ENCODE data around the gene LRRC8D.

Gene LRRC8D

GRCh38 chr1:89850844-89851415, 30.1 kb downstream of the LRRC8D start:
- peaks cover 2% of the 10 kb centered on the region for H3K79me1 ChIP-seq (ENCODE audit: low read depth, low read length)
- H2AK5ac ChIP-seq (ENCODE audit: low read depth, low read length) = no peak overlapping the region
- H3K18ac ChIP-seq (ENCODE audit: low read length) = no peak overlapping the region
- H3K27ac ChIP-seq (replicated peaks; ENCODE audit: low read length) = no peak overlapping the region
- H3K23ac ChIP-seq (ENCODE audit: low read depth, low read length, poor library complexity) = no peak overlapping the region
- no peak overlapping the region for H2BK15ac ChIP-seq (ENCODE audit: low read length)
- H2BK5ac ChIP-seq (ENCODE audit: low read length) = no peak overlapping the region
- no peak overlapping the region for H4K8ac ChIP-seq (ENCODE audit: low read depth, low read length)
- no peak overlapping the region for H4K91ac ChIP-seq (ENCODE audit: low read depth, low read length, poor library complexity)
- peaks cover 12 to 98% of the 10 kb centered on the region in 2 donors for H3K36me3 ChIP-seq (replicated peaks in 1 of 2; ENCODE audit: control insufficient read depth in 2 of 2, insufficient read depth in 2 of 2, low read length in 2 of 2)
- no peaks in the 10 kb centered on the region for H3K4me1 ChIP-seq (ENCODE audit: control insufficient read depth in 2 of 2, insufficient read depth in 1 of 2, low read depth in 1 of 2, low read length in 2 of 2)
- no peak overlapping the region for H3K14ac ChIP-seq (ENCODE audit: low read length)
- no peak overlapping the region for H3K4me3 ChIP-seq (ENCODE audit: low read length in 2 of 2)
- H2AFZ ChIP-seq (ENCODE audit: low read length) = no peak overlapping the region
- no peak overlapping the region for H3K4me2 ChIP-seq (ENCODE audit: insufficient read depth, low read length, poor library complexity, severe bottlenecking)
- H3K4ac ChIP-seq (ENCODE audit: low read length) = no peak overlapping the region
- H2BK12ac ChIP-seq (ENCODE audit: low read length) = no peak overlapping the region
- H3K27me3 ChIP-seq (ENCODE audit: control insufficient read depth in 3 of 3, insufficient read depth in 3 of 3, low read depth in 1 of 3, low read length in 3 of 3) = no peaks in the 10 kb centered on the region
- DNase-seq (ENCODE audit: low spot score) = no peak
- no peak overlapping the region for H3K9ac ChIP-seq (ENCODE audit: low read depth, low read length, poor library complexity)
- H2BK120ac ChIP-seq (ENCODE audit: low read depth, low read length) = no peak overlapping the region
- no CpG with 5 or more reads among the region's 4 CpGs for WGBS, 2 donors (ENCODE audit: extremely low coverage in 2 of 2, insufficient read length in 2 of 2, insufficient replicate concordance in 1 of 2)
- no peaks in the 10 kb centered on the region for H3K9me3 ChIP-seq (replicated peaks in 1 of 2; ENCODE audit: control insufficient read depth in 2 of 2, insufficient read depth in 1 of 2, low read depth in 1 of 2, low read length in 2 of 2)

GRCh38 chr1:89854140-89854539, 33.3 kb downstream of the LRRC8D start:
- H3K4me3 ChIP-seq (ENCODE audit: low read length in 2 of 2) = no peak overlapping the region
- H3K27ac ChIP-seq (replicated peaks; ENCODE audit: low read length) = no peak overlapping the region
- H3K18ac ChIP-seq (ENCODE audit: low read length) = no peak overlapping the region
- no peaks in the 10 kb centered on the region for H3K27me3 ChIP-seq (ENCODE audit: control insufficient read depth in 3 of 3, insufficient read depth in 3 of 3, low read depth in 1 of 3, low read length in 3 of 3)
- H3K9ac ChIP-seq (ENCODE audit: low read depth, low read length, poor library complexity) = no peak overlapping the region
- no peak overlapping the region for H3K4me2 ChIP-seq (ENCODE audit: insufficient read depth, low read length, poor library complexity, severe bottlenecking)
- H4K8ac ChIP-seq (ENCODE audit: low read depth, low read length) = no peak overlapping the region
- H3K79me1 ChIP-seq (ENCODE audit: low read depth, low read length) = peaks cover 2% of the 10 kb centered on the region
- WGBS, 2 donors (ENCODE audit: extremely low coverage in 2 of 2, insufficient read length in 2 of 2, insufficient replicate concordance in 1 of 2) = no CpG with 5 or more reads among the region's 2 CpGs
- no peak overlapping the region for H2BK15ac ChIP-seq (ENCODE audit: low read length)
- H2BK120ac ChIP-seq (ENCODE audit: low read depth, low read length) = no peak overlapping the region
- peaks cover 8 to 91% of the 10 kb centered on the region in 2 donors for H3K36me3 ChIP-seq (replicated peaks in 1 of 2; ENCODE audit: control insufficient read depth in 2 of 2, insufficient read depth in 2 of 2, low read length in 2 of 2)
- H2BK12ac ChIP-seq (ENCODE audit: low read length) = no peak overlapping the region
- no peaks in the 10 kb centered on the region for H3K9me3 ChIP-seq (replicated peaks in 1 of 2; ENCODE audit: control insufficient read depth in 2 of 2, insufficient read depth in 1 of 2, low read depth in 1 of 2, low read length in 2 of 2)
- no peak overlapping the region for H3K14ac ChIP-seq (ENCODE audit: low read length)
- no peak overlapping the region for H4K91ac ChIP-seq (ENCODE audit: low read depth, low read length, poor library complexity)
- no peak overlapping the region for H3K4ac ChIP-seq (ENCODE audit: low read length)
- H3K4me1 ChIP-seq (ENCODE audit: control insufficient read depth in 2 of 2, insufficient read depth in 1 of 2, low read depth in 1 of 2, low read length in 2 of 2) = no peaks in the 10 kb centered on the region
- H2AK5ac ChIP-seq (ENCODE audit: low read depth, low read length) = no peak overlapping the region
- H2BK5ac ChIP-seq (ENCODE audit: low read length) = no peak overlapping the region
- no peak overlapping the region for H3K23ac ChIP-seq (ENCODE audit: low read depth, low read length, poor library complexity)
- no peak overlapping the region for H2AFZ ChIP-seq (ENCODE audit: low read length)
- no peak for DNase-seq (ENCODE audit: low spot score)

- no peak overlapping the region for H3K27ac ChIP-seq (replicated peaks; ENCODE audit: low read length)
- no peak overlapping the region for H3K18ac ChIP-seq (ENCODE audit: low read length)
- H2AFZ ChIP-seq (ENCODE audit: low read length) = no peak overlapping the region
- no peak overlapping the region for H2AK5ac ChIP-seq (ENCODE audit: low read depth, low read length)
- WGBS, 2 donors (ENCODE audit: extremely low coverage in 2 of 2, insufficient read length in 2 of 2, insufficient replicate concordance in 1 of 2) = no CpG with 5 or more reads among the region's 2 CpGs
- no peak overlapping the region for H3K4me2 ChIP-seq (ENCODE audit: insufficient read depth, low read length, poor library complexity, severe bottlenecking)
- H3K14ac ChIP-seq (ENCODE audit: low read length) = no peak overlapping the region
- H3K9ac ChIP-seq (ENCODE audit: low read depth, low read length, poor library complexity) = no peak overlapping the region
- H3K4me1 ChIP-seq (ENCODE audit: control insufficient read depth in 2 of 2, insufficient read depth in 1 of 2, low read depth in 1 of 2, low read length in 2 of 2) = no peaks in the 10 kb centered on the region
- no peak overlapping the region for H2BK120ac ChIP-seq (ENCODE audit: low read depth, low read length)
- H3K27me3 ChIP-seq (ENCODE audit: control insufficient read depth in 3 of 3, insufficient read depth in 3 of 3, low read depth in 1 of 3, low read length in 3 of 3) = no peaks in the 10 kb centered on the region
- H3K79me1 ChIP-seq (ENCODE audit: low read depth, low read length) = peaks cover 2% of the 10 kb centered on the region
- no peak overlapping the region for H3K4ac ChIP-seq (ENCODE audit: low read length)
- no peak overlapping the region for H2BK5ac ChIP-seq (ENCODE audit: low read length)
- no peaks in the 10 kb centered on the region for H3K9me3 ChIP-seq (replicated peaks in 1 of 2; ENCODE audit: control insufficient read depth in 2 of 2, insufficient read depth in 1 of 2, low read depth in 1 of 2, low read length in 2 of 2)
- DNase-seq (ENCODE audit: low spot score) = no peak
- H2BK12ac ChIP-seq (ENCODE audit: low read length) = no peak overlapping the region
- no peak overlapping the region for H3K23ac ChIP-seq (ENCODE audit: low read depth, low read length, poor library complexity)
- no peak overlapping the region for H4K91ac ChIP-seq (ENCODE audit: low read depth, low read length, poor library complexity)
- no peak overlapping the region for H3K4me3 ChIP-seq (ENCODE audit: low read length in 2 of 2)
- H3K36me3 ChIP-seq (replicated peaks in 1 of 2; ENCODE audit: control insufficient read depth in 2 of 2, insufficient read depth in 2 of 2, low read length in 2 of 2) = peaks cover 8 to 89% of the 10 kb centered on the region in 2 donors
- no peak overlapping the region for H4K8ac ChIP-seq (ENCODE audit: low read depth, low read length)
- no peak overlapping the region for H2BK15ac ChIP-seq (ENCODE audit: low read length)
These were observed 34.7 kb downstream of the LRRC8D start for GRCh38 chr1:89855413-89856123.

- Histone ChIP-seq H3K4me3 (ENCODE audit: low read length in 2 of 2) (no peak overlapping the region), H2BK120ac (ENCODE audit: low read depth, low read length) (no peak overlapping the region), H3K14ac (ENCODE audit: low read length) (no peak overlapping the region), H3K9ac (ENCODE audit: low read depth, low read length, poor library complexity) (no peak overlapping the region), H3K79me1 (ENCODE audit: low read depth, low read length) (no peaks in the 10 kb centered on the region), H3K27me3 (ENCODE audit: control insufficient read depth in 3 of 3, insufficient read depth in 3 of 3, low read depth in 1 of 3, low read length in 3 of 3) (no peaks in the 10 kb centered on the region), H4K91ac (ENCODE audit: low read depth, low read length, poor library complexity) (no peak overlapping the region), H2BK12ac (ENCODE audit: low read length) (no peak overlapping the region), H3K4me2 (ENCODE audit: insufficient read depth, low read length, poor library complexity, severe bottlenecking) (no peak overlapping the region), H2AK5ac (ENCODE audit: low read depth, low read length) (no peak overlapping the region), H3K36me3 (replicated peaks in 1 of 2; ENCODE audit: control insufficient read depth in 2 of 2, insufficient read depth in 2 of 2, low read length in 2 of 2) (peaks cover 2 to 79% of the 10 kb centered on the region in 2 donors), H2BK5ac (ENCODE audit: low read length) (no peak overlapping the region), H3K27ac (replicated peaks; ENCODE audit: low read length) (no peak overlapping the region), H4K8ac (ENCODE audit: low read depth, low read length) (no peak overlapping the region), H3K18ac (ENCODE audit: low read length) (no peak overlapping the region), H3K9me3 (replicated peaks in 1 of 2; ENCODE audit: control insufficient read depth in 2 of 2, insufficient read depth in 1 of 2, low read depth in 1 of 2, low read length in 2 of 2) (no peaks in the 10 kb centered on the region), H3K4ac (ENCODE audit: low read length) (no peak overlapping the region), H2BK15ac (ENCODE audit: low read length) (no peak overlapping the region), H3K4me1 (ENCODE audit: control insufficient read depth in 2 of 2, insufficient read depth in 1 of 2, low read depth in 1 of 2, low read length in 2 of 2) (peaks cover 5 to 14% of the 10 kb centered on the region in 2 donors), H2AFZ (ENCODE audit: low read length) (no peak overlapping the region), H3K23ac (ENCODE audit: low read depth, low read length, poor library complexity) (no peak overlapping the region)
- no CpG with 5 or more reads among the region's 3 CpGs for WGBS, 2 donors (ENCODE audit: extremely low coverage in 2 of 2, insufficient read length in 2 of 2, insufficient replicate concordance in 1 of 2)
- no peak for DNase-seq (ENCODE audit: low spot score)
These were observed 42.5 kb downstream of the LRRC8D start for GRCh38 chr1:89863165-89863830.
